Naive B cell (primary cell): ENCODE measurements around the gene SRPX2. TPM values are rescaled to one million over a fixed set of nuclear protein-coding genes. Genes with fewer than 3 reads are reported as not detected.
A peak's percentile ranks its signal among the peaks of the same experiment; 100 is the strongest.

Experiments
- ATAC-seq, 2 donors: fragments of 150-1000 bp; cut with Tn5 transposase; 2 replicates each; pipeline ENCODE4 v1.10.0; 2021; ENCODE audit warnings: low read depth in 2 of 2, mild to moderate bottlenecking in 2 of 2, moderate library complexity in 2 of 2
- DNase-seq: peaks from one replicate; pipeline ENCODE4 v3.0.0; 2022
- H3K27ac Mint-ChIP-seq, 6 donors: one replicate each; pipeline ENCODE4 v1.8.0; 2020 to 2022; ENCODE audit warnings: mild to moderate bottlenecking in 6 of 6, mixed read lengths in 6 of 6, moderate library complexity in 5 of 6, inconsistent platforms in 2 of 6
- H3K27me3 Mint-ChIP-seq, 3 donors: one replicate each; pipeline ENCODE4 v1.8.0; 2021 to 2022; ENCODE audit warnings: mixed read lengths in 3 of 3, mild to moderate bottlenecking in 1 of 3
- H3K36me3 Mint-ChIP-seq, 2 donors: one replicate each; pipeline ENCODE4 v1.8.0; 2020 to 2022; ENCODE audit warnings: mixed read lengths in 2 of 2, inconsistent platforms in 1 of 2, mild to moderate bottlenecking in 1 of 2
- H3K4me1 Mint-ChIP-seq, 3 donors: one replicate each; pipeline ENCODE4 v1.8.0; 2020 to 2022; ENCODE audit warnings: mixed read lengths in 3 of 3, inconsistent platforms in 1 of 3, mild to moderate bottlenecking in 1 of 3, moderate library complexity in 1 of 3
- H3K4me3 Mint-ChIP-seq, 8 donors: one replicate each; pipeline ENCODE4 v1.8.0; 2020 to 2022; ENCODE audit warnings: mild to moderate bottlenecking in 8 of 8, mixed read lengths in 8 of 8, moderate library complexity in 8 of 8, inconsistent platforms in 2 of 8
- H3K9me3 Mint-ChIP-seq, 7 donors: one replicate each; pipeline ENCODE4 v1.8.0; 2020 to 2022; ENCODE audit warnings: mixed read lengths in 7 of 7, mild to moderate bottlenecking in 5 of 7, inconsistent platforms in 2 of 7, moderate library complexity in 1 of 7
- polyA plus RNA-seq, 6 donors: library from polyadenylated mRNA; unstranded; fragments of 300-500 nt; fragmentation: Illumina TruSeq; gene quantifications; one replicate each; pipeline ENCODE4 v1.2.3, GENCODE V29; 2021; ENCODE audit warnings: low read depth in 6 of 6

The SRPX2 gene
- polyA plus RNA-seq, 6 donors from 2014 or later = not detected

GRCh38 chrX:100636321-100636991 lies 7.5 kb upstream of the SRPX2 start, which contains the start of gene TSPAN6:
TSPAN6 (minus strand) TSS chrX:100636806; CDS start chrX:100636694, 112 bp downstream.
- Mint-ChIP-seq H3K4me3 (peak within 1 kb of the TSS; percentile 79 to 94 (median 88)), H3K27me3 (peaks cover 18 to 43% (median 40%) of the 10 kb centered on the region in 3 donors), H3K27ac (peak within 1 kb of the TSS in 2 of 6 donors; percentile 1 to 30), H3K4me1 (peaks cover 8 to 10% (median 9%) of the 10 kb centered on the region in 3 donors), H3K36me3 (peaks cover 0 to 6% of the 10 kb centered on the region in 2 donors), H3K9me3 (peaks cover 0 to 9% (median 4%) of the 10 kb centered on the region in 7 donors)
- DNase-seq = peak; percentile 37
- ATAC-seq = peak; percentile 87 to 97

GRCh38 chrX:100642290-100642689 lies 1.7 kb upstream of the SRPX2 start:
- no peak overlapping the region for H3K4me3 Mint-ChIP-seq
- H3K9me3 Mint-ChIP-seq = peaks cover 0 to 11% (median 0%) of the 10 kb centered on the region in 7 donors
- no peak for DNase-seq
- H3K27ac Mint-ChIP-seq = no peak overlapping the region
- peaks cover 28 to 52% (median 51%) of the 10 kb centered on the region in 3 donors for H3K27me3 Mint-ChIP-seq
- ATAC-seq = no peak
- H3K4me1 Mint-ChIP-seq = peaks cover 0 to under 1% (median 0%) of the 10 kb centered on the region in 3 donors
- H3K36me3 Mint-ChIP-seq = no peaks in the 10 kb centered on the region

- H3K4me3 Mint-ChIP-seq = no peak overlapping the region
- peaks cover 28 to 52% (median 50%) of the 10 kb centered on the region in 3 donors for H3K27me3 Mint-ChIP-seq
- H3K9me3 Mint-ChIP-seq = peaks cover 0 to 11% (median 0%) of the 10 kb centered on the region in 7 donors
- no peaks in the 10 kb centered on the region for H3K36me3 Mint-ChIP-seq
- no peaks in the 10 kb centered on the region for H3K4me1 Mint-ChIP-seq
- ATAC-seq (no peak), DNase-seq (no peak)
- no peak overlapping the region for H3K27ac Mint-ChIP-seq
These were observed 787 bp upstream of the SRPX2 start for GRCh38 chrX:100643212-100643611.

DNA sequence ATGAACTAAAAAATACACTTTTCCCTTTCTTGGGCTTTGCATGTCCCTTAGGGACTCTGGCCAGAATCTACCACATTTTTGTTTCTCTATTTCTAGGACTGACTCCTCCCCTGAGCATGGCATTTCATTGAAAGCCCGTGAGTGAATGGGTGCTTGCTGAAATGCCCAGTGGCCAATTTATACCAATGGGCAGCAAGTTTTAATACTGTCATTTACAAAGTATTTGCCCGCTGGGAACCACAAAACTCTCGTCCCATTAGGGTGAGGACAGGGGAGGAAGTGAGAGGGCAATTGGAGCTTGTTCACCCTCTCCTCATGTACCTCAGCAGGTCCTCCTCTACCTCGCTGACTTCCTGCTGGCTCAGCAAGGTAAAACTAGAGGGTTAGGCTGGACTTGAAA lies 1.1 kb downstream of the SRPX2 start:
- Mint-ChIP-seq H3K4me1 (no peaks in the 10 kb centered on the region), H3K27ac (no peak overlapping the region), H3K9me3 (peaks cover 0 to 5% (median 0%) of the 10 kb centered on the region in 7 donors), H3K4me3 (no peak overlapping the region), H3K36me3 (no peaks in the 10 kb centered on the region), H3K27me3 (peaks cover 22 to 42% (median 36%) of the 10 kb centered on the region in 3 donors)
- ATAC-seq = no peak
- no peak for DNase-seq

- Mint-ChIP-seq H3K27ac (peak overlapping the region in 1 of 6 donors; percentile 9), H3K9me3 (peaks cover 0 to 7% (median 0%) of the 10 kb centered on the region in 7 donors), H3K4me1 (no peaks in the 10 kb centered on the region), H3K36me3 (no peaks in the 10 kb centered on the region), H3K27me3 (peaks cover 19 to 37% (median 20%) of the 10 kb centered on the region in 3 donors), H3K4me3 (no peak overlapping the region)
- DNase-seq (no peak), ATAC-seq (no peak)
These were observed 3.1 kb downstream of the SRPX2 start for GRCh38 chrX:100647095-100647494.

DNA sequence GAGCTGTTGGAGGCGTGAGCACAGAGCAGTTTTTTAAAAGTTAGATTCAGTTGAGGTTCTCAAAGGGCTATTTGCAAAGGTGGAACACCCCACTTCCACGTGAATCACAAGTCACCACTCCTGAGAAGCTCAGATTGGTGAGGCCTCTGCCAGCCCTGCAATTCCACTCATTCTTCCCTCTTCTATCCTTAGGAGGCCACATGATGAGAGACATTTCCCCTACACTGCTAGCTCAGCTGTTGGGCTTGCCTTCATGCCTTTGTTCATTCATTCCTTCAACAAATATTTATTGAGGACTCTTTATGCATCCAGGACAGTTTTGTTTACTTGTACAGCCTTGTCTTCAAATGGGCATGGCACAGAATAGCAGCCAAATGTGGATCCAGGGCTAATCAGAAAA lies 3.7 kb downstream of the SRPX2 start:
- DNase-seq (no peak), ATAC-seq (no peak)
- no peaks in the 10 kb centered on the region for H3K36me3 Mint-ChIP-seq
- peaks cover 0 to 7% (median 0%) of the 10 kb centered on the region in 7 donors for H3K9me3 Mint-ChIP-seq
- peaks cover 15 to 32% (median 19%) of the 10 kb centered on the region in 3 donors for H3K27me3 Mint-ChIP-seq
- H3K4me1 Mint-ChIP-seq = no peaks in the 10 kb centered on the region
- no peak overlapping the region for H3K27ac Mint-ChIP-seq
- H3K4me3 Mint-ChIP-seq = no peak overlapping the region

DNA sequence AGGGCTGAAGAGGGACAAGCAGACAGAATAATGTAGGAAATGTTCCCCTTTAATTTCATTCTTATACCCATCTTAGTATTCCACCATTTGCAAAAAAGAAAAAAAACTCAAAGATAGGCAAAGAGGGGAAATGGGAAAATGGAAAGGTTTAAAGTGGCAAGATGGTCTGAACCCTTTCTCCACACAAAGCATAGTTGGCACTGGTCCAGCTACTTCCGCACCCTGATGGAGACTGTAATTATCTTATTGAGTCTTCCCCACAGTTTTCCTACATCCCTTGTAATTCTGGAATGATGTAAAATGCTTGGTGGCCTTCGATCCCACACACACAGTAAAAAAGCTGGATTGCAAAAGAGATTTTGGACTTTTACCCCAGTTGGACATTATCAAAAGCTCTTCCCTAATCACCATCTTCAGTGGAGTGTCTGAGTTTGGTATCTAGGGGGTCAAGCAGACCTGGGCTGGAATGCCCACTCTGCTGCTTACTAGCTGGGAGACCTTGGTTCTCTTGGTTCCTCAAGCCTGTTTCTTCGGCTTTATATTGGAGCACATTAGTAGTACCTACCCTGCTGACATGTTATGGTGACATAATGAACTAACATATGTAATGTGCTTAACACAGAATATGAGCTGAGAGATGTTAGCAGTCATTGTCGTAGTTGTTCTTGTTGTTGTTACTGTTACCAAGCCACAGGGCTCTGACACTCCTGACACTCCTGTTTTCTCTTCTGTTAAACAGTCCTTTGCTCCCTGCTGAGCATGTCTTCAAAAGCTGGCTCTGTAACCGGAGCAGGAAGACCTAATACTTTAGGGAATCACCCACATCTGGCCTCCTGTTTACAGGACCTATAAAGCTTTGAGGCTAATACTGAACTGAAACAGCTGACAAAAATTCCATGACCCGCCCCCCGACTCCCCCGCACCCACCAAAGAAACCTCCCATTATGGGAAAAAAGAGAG lies 4.7 kb downstream of the SRPX2 start:
- ATAC-seq (no peak), DNase-seq (no peak)
- Mint-ChIP-seq H3K36me3 (no peaks in the 10 kb centered on the region), H3K27me3 (peaks cover 20 to 30% (median 21%) of the 10 kb centered on the region in 3 donors), H3K27ac (no peak overlapping the region), H3K9me3 (peaks cover 0 to 7% (median 0%) of the 10 kb centered on the region in 7 donors), H3K4me1 (no peaks in the 10 kb centered on the region), H3K4me3 (no peak overlapping the region)

- no peak overlapping the region for H3K27ac Mint-ChIP-seq
- H3K4me1 Mint-ChIP-seq = no peaks in the 10 kb centered on the region
- no peak for ATAC-seq
- DNase-seq = no peak
- H3K4me3 Mint-ChIP-seq = no peak overlapping the region
- peaks cover 0 to 5% (median 0%) of the 10 kb centered on the region in 7 donors for H3K9me3 Mint-ChIP-seq
- H3K27me3 Mint-ChIP-seq = peaks cover 10 to 20% (median 20%) of the 10 kb centered on the region in 3 donors
- no peaks in the 10 kb centered on the region for H3K36me3 Mint-ChIP-seq
These were observed 5.8 kb downstream of the SRPX2 start for GRCh38 chrX:100649550-100650356.

- no peaks in the 10 kb centered on the region for H3K4me1 Mint-ChIP-seq
- H3K36me3 Mint-ChIP-seq = no peaks in the 10 kb centered on the region
These were observed 6.8 kb downstream of the SRPX2 start for GRCh38 chrX:100650841-100651240.

DNA sequence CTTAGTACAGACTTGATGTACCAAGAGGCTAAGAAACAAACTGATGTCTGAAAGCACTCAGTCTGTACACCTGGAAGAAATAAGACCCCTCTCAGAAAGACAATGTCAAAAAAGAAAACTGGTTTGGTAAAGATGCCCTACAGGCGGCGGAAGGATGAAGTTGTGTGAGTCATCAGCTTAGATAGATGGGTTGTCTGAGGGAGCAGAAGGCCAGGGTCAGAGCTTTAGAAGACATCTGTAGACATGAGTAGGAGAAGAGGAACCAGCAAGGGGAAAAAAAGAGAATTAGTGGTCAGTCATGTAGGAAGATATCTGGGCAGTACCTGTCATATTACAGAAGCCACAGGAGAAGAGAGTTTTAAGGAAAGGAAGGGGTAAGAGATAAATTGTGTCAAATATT lies 8.3 kb downstream of the SRPX2 start:
- no peaks in the 10 kb centered on the region for H3K36me3 Mint-ChIP-seq
- peaks cover 0 to 5% (median 0%) of the 10 kb centered on the region in 7 donors for H3K9me3 Mint-ChIP-seq
- H3K4me1 Mint-ChIP-seq = no peaks in the 10 kb centered on the region
- no peak overlapping the region for H3K4me3 Mint-ChIP-seq
- peaks cover 15 to 21% (median 17%) of the 10 kb centered on the region in 3 donors for H3K27me3 Mint-ChIP-seq
- H3K27ac Mint-ChIP-seq = no peak overlapping the region
- no peak for ATAC-seq
- no peak for DNase-seq

More at GRCh38 chrX:100650841-100651240, 6.8 kb downstream of the SRPX2 start:
- ATAC-seq (no peak), DNase-seq (no peak)
- Mint-ChIP-seq H3K27ac (no peak overlapping the region), H3K9me3 (peaks cover 0 to 5% (median 0%) of the 10 kb centered on the region in 7 donors), H3K4me3 (no peak overlapping the region), H3K27me3 (peaks cover 6 to 21% (median 15%) of the 10 kb centered on the region in 3 donors)

GRCh38 chrX:100654261-100654660 lies 10.3 kb downstream of the SRPX2 start:
- Mint-ChIP-seq H3K36me3 (no peaks in the 10 kb centered on the region), H3K4me1 (peaks cover 0 to 6% (median 6%) of the 10 kb centered on the region in 3 donors), H3K27ac (no peak overlapping the region), H3K4me3 (no peak overlapping the region), H3K27me3 (peaks cover 24 to 28% (median 24%) of the 10 kb centered on the region in 3 donors), H3K9me3 (peaks cover 0 to 6% (median 0%) of the 10 kb centered on the region in 7 donors)
- no peak for ATAC-seq
- no peak for DNase-seq

DNA sequence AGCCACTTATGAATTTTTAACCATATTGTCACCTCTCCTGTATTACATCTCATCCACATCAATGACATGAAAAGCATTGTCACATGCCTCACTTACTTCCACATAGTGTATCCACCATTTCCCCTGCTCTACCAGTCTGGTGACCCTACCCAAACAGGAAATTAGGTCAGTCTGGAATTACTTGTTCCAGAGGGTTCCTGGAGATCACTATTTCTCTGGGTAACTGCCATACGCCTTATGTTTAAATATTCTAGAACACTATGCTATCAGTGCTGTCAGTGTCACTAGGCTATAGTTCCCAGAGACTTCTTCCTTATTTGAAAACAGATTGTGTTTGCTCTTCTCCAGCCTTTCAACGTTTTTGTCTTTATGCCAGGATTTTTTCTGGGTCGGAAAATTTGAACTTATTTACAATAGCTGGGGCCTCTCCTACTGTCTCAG lies 15.0 kb downstream of the SRPX2 start:
- Mint-ChIP-seq H3K27ac (no peak overlapping the region), H3K4me3 (no peak overlapping the region), H3K36me3 (no peaks in the 10 kb centered on the region), H3K4me1 (peaks cover 0 to 9% (median 7%) of the 10 kb centered on the region in 3 donors), H3K27me3 (peaks cover 19 to 42% (median 37%) of the 10 kb centered on the region in 3 donors), H3K9me3 (peaks cover 0 to 4% (median 0%) of the 10 kb centered on the region in 7 donors)
- DNase-seq (no peak), ATAC-seq (no peak)
